Panc1 (cell line): ENCODE measurements around the gene STIL. TPM values are rescaled to one million over a fixed set of nuclear protein-coding genes. Genes with fewer than 3 reads are reported as not detected.

Experiments used
- ATAC-seq: fragments of 200-7000 bp; cut with Tn5 transposase; 2 replicates; pipeline ENCODE4 v1.9.1; 2020; ENCODE audit warnings: mild to moderate bottlenecking, moderate library complexity
- BruUV-seq: library from RNA; stranded (reverse); fragments of 400-500 nt; replicated peaks from 2 replicates; lab custom pipeline; 2021; lab: Mats Ljungman, UMichigan
- CTCF ChIA-PET: fragments of 300-600 bp; sonication (Branson Sonifier 250); formaldehyde crosslinking; loops from one replicate; lab custom pipeline; 2022; ENCODE audit warnings: antibody characterized with exemption; lab: Charles Lee
- POLR2A ChIA-PET: fragments of 300-600 bp; sonication (Branson Sonifier 250); formaldehyde crosslinking; loops from one replicate; lab custom pipeline; 2022; ENCODE audit warnings: antibody characterized with exemption; lab: Charles Lee
- DNase-seq: peaks from one replicate; pipeline ENCODE4 v3.0.0-alpha.2; 2010; ENCODE audit warnings: low read depth, low spot score
- H3K27ac ChIP-seq: 2 replicates; pipeline ENCODE4 v1.5.1; 2011; ENCODE audit warnings: mild to moderate bottlenecking, low read length, inconsistent platforms
- H3K27me3 ChIP-seq: fragments of 200-500 bp; sonication (Bioruptor generic); 2 replicates; pipeline ENCODE4 v1.6.0; 2014; ENCODE audit warnings: low read length, inconsistent platforms; ENCODE audit not compliant: control insufficient read depth, insufficient read depth
- H3K36me3 ChIP-seq: fragments of 200-500 bp; sonication (Bioruptor generic); 2 replicates; pipeline ENCODE4 v1.5.1; 2014; ENCODE audit warnings: inconsistent platforms, mild to moderate bottlenecking, low read length, moderate library complexity; ENCODE audit not compliant: control insufficient read depth, insufficient read depth
- H3K4me1 ChIP-seq: 2 replicates; pipeline ENCODE4 v1.5.1; 2011; ENCODE audit warnings: inconsistent platforms, mild to moderate bottlenecking, low read length, moderate library complexity; ENCODE audit not compliant: control insufficient read depth, insufficient read depth
- H3K4me3 ChIP-seq, 2 experiments: 2 replicates each; pipeline ENCODE4 v1.5.1; 2011 to 2012; ENCODE audit warnings: low read depth in 2 of 2, low read length in 2 of 2, mild to moderate bottlenecking in 2 of 2, inconsistent platforms in 1 of 2, moderate library complexity in 1 of 2
- H3K9me3 ChIP-seq: fragments of 200-500 bp; sonication (Bioruptor generic); 2 replicates; pipeline ENCODE4 v1.5.1; 2014; ENCODE audit warnings: low read depth, mild to moderate bottlenecking, inconsistent platforms, low read length, moderate library complexity; ENCODE audit not compliant: control insufficient read depth, insufficient read depth
- CTCF ChIP-seq: fragments of 450-650 bp; IDR thresholded peaks from 2 replicates; pipeline ENCODE4 v1.5.1; 2017; ENCODE audit warnings: mild to moderate bottlenecking
- POLR2AphosphoS5 ChIP-seq: IDR thresholded peaks from 2 replicates; pipeline ENCODE4 v1.6.1; 2012; ENCODE audit warnings: mild to moderate bottlenecking, low read depth, low read length, moderate library complexity
- REST ChIP-seq, 2 experiments: IDR thresholded peaks; 2 replicates each; pipeline ENCODE4 v1.6.1; 2011 to 2012; ENCODE audit warnings: low read depth in 2 of 2, control low read depth in 1 of 2, low read length in 1 of 2, mild to moderate bottlenecking in 1 of 2, moderate library complexity in 1 of 2; ENCODE audit not compliant: insufficient read depth in 1 of 2
- SIN3A ChIP-seq: IDR thresholded peaks from 2 replicates; pipeline ENCODE4 v1.6.1; 2012; ENCODE audit warnings: low read depth, mild to moderate bottlenecking, low read length, moderate library complexity, borderline replicate concordance; ENCODE audit not compliant: insufficient read depth
- TCF7L2 ChIP-seq: IDR thresholded peaks from 2 replicates; pipeline ENCODE4 v1.6.1; 2011; ENCODE audit warnings: mild to moderate bottlenecking, low read depth, low read length, inconsistent platforms
- in situ Hi-C: cut with HindIII; loops from 2 replicates; pipeline ENCODE4 v1.10.0; 2016; ENCODE audit warnings: low sequenced_read_pairs, low pct_unique_long_range_greater_than_20kb
- intact Hi-C: fragments of 100-400 bp; cut with micrococcal nuclease; formaldehyde crosslinking; loops from one replicate; pipeline ENCODE4 v1.10.0; 2022; ENCODE audit not compliant: unreplicated experiment
- total RNA-seq: library from RNA; stranded (reverse); gene quantifications from one replicate; pipeline ENCODE4 v1.2.1, GENCODE V29; 2021; ENCODE audit not compliant: unreplicated experiment

The STIL gene
- total RNA-seq, 1 experiment from 2014 or later = 31.6 TPM

GRCh38 chr1:47302472-47302871 lies 11.5 kb downstream of the STIL start:
- in situ Hi-C loops = no loop called here
- BruUV-seq = no TSS peak
- CTCF ChIA-PET = no interaction called here
- Histone ChIP-seq H3K36me3 (peaks cover 38% of the 10 kb centered on the region), H3K4me3 (no peak overlapping the region), H3K27me3 (no peaks in the 10 kb centered on the region), H3K9me3 (no peaks in the 10 kb centered on the region), H3K27ac (no peak overlapping the region), H3K4me1 (no peaks in the 10 kb centered on the region)
- POLR2A ChIA-PET = no interaction called here
- intact Hi-C loops = no loop called here
- no peak for TF ChIP-seq CTCF
- TF ChIP-seq REST (IDR thresholded peaks at IDR 0.05; ENCODE audit: insufficient read depth in 1 of 2, low read depth in 2 of 2, low read length in 1 of 2) = no peak
- ATAC-seq (no peak), DNase-seq (no peak)

- CTCF ChIA-PET = interaction anchor here (0.7 kb wide), 1 partner anchor 108 kb away, joined by 5 read pairs; no protein-coding TSS in a partner anchor
Observed at GRCh38 chr1:47298025-47298699, 15.8 kb downstream of the STIL start.

More at GRCh38 chr1:47298025-47298699, 15.8 kb downstream of the STIL start:
- no peak for TF ChIP-seq CTCF
- TF ChIP-seq REST (IDR thresholded peaks at IDR 0.05; ENCODE audit: insufficient read depth in 1 of 2, low read depth in 2 of 2, low read length in 1 of 2) = no peak
- TF ChIP-seq POLR2AphosphoS5 = no peak
- no peak for TF ChIP-seq SIN3A
- TF ChIP-seq TCF7L2 = no peak
- Histone ChIP-seq H3K27me3 (no peaks in the 10 kb centered on the region), H3K4me3 (no peak overlapping the region), H3K4me1 (no peaks in the 10 kb centered on the region), H3K27ac (no peak overlapping the region), H3K9me3 (no peaks in the 10 kb centered on the region), H3K36me3 (peaks cover 44% of the 10 kb centered on the region)
- ATAC-seq = no peak
- POLR2A ChIA-PET = no interaction called here
- intact Hi-C loops (no loop called here), in situ Hi-C loops (no loop called here)
- DNase-seq = no peak
- BruUV-seq = no TSS peak
